GM12878 (cell line): Measurements from ENCODE around the gene PPIE. TPM values are rescaled to one million over a fixed set of nuclear protein-coding genes. Genes with fewer than 3 reads are reported as not detected.

Experiments
- ATAC-seq: fragments of 200-7000 bp; cut with Tn5 transposase; 3 replicates; pipeline ENCODE4 v1.9.1; 2020; ENCODE audit warnings: mild to moderate bottlenecking, moderate library complexity
- BruUV-seq: library from RNA; stranded (reverse); fragments of 400-500 nt; replicated peaks from 2 replicates; lab custom pipeline; 2021; lab: Mats Ljungman, UMichigan
- CTCF ChIA-PET: fragments of 300-600 bp; sonication (Branson Sonifier 250); formaldehyde crosslinking; extraction: SDS; loops from one replicate; lab custom pipeline; 2021; ENCODE audit warnings: inconsistent platforms; lab: Yijun Ruan, JAX
- POLR2A ChIA-PET: fragments of 350-600 bp; formaldehyde crosslinking; extraction: SDS; loops from one replicate; lab custom pipeline; 2021; ENCODE audit warnings: inconsistent platforms; lab: Charles Lee
- RAD21 ChIA-PET: fragments of 300-600 bp; sonication (Branson Sonifier 250); formaldehyde crosslinking; loops from one replicate; lab custom pipeline; 2023; ENCODE audit warnings: antibody characterized with exemption; ENCODE audit not compliant: unreplicated experiment; lab: Charles Lee
- SMC1A ChIA-PET: fragments of 300-600 bp; sonication (Branson Sonifier 250); formaldehyde crosslinking; loops from one replicate; lab custom pipeline; 2023; ENCODE audit not compliant: unreplicated experiment, uncharacterized antibody; lab: Charles Lee
- DNase-seq: peaks from one replicate; pipeline ENCODE4 v3.0.0-alpha.2; 2011; ENCODE audit warnings: low read depth, low spot score
- FAIRE-seq: peaks from 3 replicates; lab custom pipeline; 2011; peaks lifted over from hg19 to GRCh38; lab: Jason Lieb, UNC
- H2AFZ ChIP-seq: 2 replicates; pipeline ENCODE4 v1.6.0; 2011; ENCODE audit warnings: low read depth, low read length, control low read depth; ENCODE audit not compliant: control insufficient read depth
- H3K27ac ChIP-seq: 2 replicates; pipeline ENCODE4 v1.5.1; 2011; ENCODE audit warnings: control low read depth; ENCODE audit not compliant: control insufficient read depth, insufficient read depth
- H3K27me3 ChIP-seq, 2 experiments: replicated peaks in 1 of 2; 2 replicates each; pipeline versions ENCODE4 v1.6.0 to v1.6.1; 2011; ENCODE audit warnings: low read length in 1 of 2; ENCODE audit not compliant: control insufficient read depth in 2 of 2, insufficient read depth in 2 of 2
- H3K36me3 ChIP-seq, 2 experiments: 2 replicates each; pipeline ENCODE4 v1.5.1; 2011; ENCODE audit warnings: low read length in 1 of 2; ENCODE audit not compliant: control insufficient read depth in 2 of 2, insufficient read depth in 2 of 2
- H3K4me1 ChIP-seq: 2 replicates; pipeline ENCODE4 v1.6.1; 2011; ENCODE audit warnings: mild to moderate bottlenecking, low read length, moderate library complexity, mixed read lengths; ENCODE audit not compliant: control insufficient read depth, insufficient read depth
- H3K4me2 ChIP-seq: 2 replicates; pipeline ENCODE4 v1.6.0; 2011; ENCODE audit warnings: control low read depth; ENCODE audit not compliant: control insufficient read depth, insufficient read depth
- H3K4me3 ChIP-seq: fragments of 200-600 bp; sonication (generic); 2 replicates; pipeline ENCODE4 v1.5.1; 2016
- H3K79me2 ChIP-seq: 2 replicates; pipeline ENCODE4 v1.6.0; 2011; ENCODE audit warnings: low read length; ENCODE audit not compliant: control insufficient read depth, insufficient read depth
- H3K9ac ChIP-seq: 2 replicates; pipeline ENCODE4 v1.8.0; 2011; ENCODE audit warnings: low read length, control low read depth, mixed read lengths; ENCODE audit not compliant: control insufficient read depth, insufficient read depth
- H3K9me3 ChIP-seq: replicated peaks from 3 replicates; pipeline ENCODE4 v1.5.1; 2011; ENCODE audit warnings: mild to moderate bottlenecking, low read length; ENCODE audit not compliant: control insufficient read depth, insufficient read depth
- H4K20me1 ChIP-seq: 2 replicates; pipeline ENCODE4 v1.6.0; 2011; ENCODE audit not compliant: control insufficient read depth, insufficient read depth
- CBX5 ChIP-seq: sonication (generic); IDR thresholded peaks from 2 replicates; pipeline ENCODE4 v1.6.1; 2016; ENCODE audit warnings: low read depth, moderate library complexity, mild to moderate bottlenecking, inconsistent platforms
- IKZF1 ChIP-seq: fragments of 450-650 bp; conservative IDR thresholded peaks from 2 replicates; pipeline ENCODE4 v1.6.1; 2017; ENCODE audit warnings: antibody characterized with exemption, mild to moderate bottlenecking
- IRF4 ChIP-seq: IDR thresholded peaks from 2 replicates; pipeline ENCODE4 v1.6.1; 2011; ENCODE audit warnings: low read depth, low read length
- KAT2A ChIP-seq: conservative IDR thresholded peaks from 2 replicates; pipeline ENCODE4 v1.6.1; 2011; ENCODE audit warnings: low read depth, low read length; ENCODE audit not compliant: control insufficient read depth
- NFXL1 ChIP-seq: fragments of 450-650 bp; IDR thresholded peaks from 2 replicates; pipeline ENCODE4 v1.6.1; 2017; ENCODE audit warnings: antibody characterized with exemption, mild to moderate bottlenecking, borderline replicate concordance
- NR2C2 ChIP-seq: IDR thresholded peaks from 2 replicates; pipeline ENCODE4 v1.6.1; 2011; ENCODE audit warnings: borderline replicate concordance, low read depth; ENCODE audit not compliant: control insufficient read depth, insufficient read length
- PBX3 ChIP-seq: IDR thresholded peaks from 2 replicates; pipeline ENCODE4 v1.6.1; 2011; ENCODE audit warnings: mild to moderate bottlenecking, low read depth, low read length, moderate library complexity; ENCODE audit not compliant: insufficient replicate concordance
- POLR2AphosphoS5 ChIP-seq: IDR thresholded peaks from 2 replicates; pipeline ENCODE4 v1.6.1; 2011; ENCODE audit warnings: mild to moderate bottlenecking, low read length, inconsistent platforms
- RB1 ChIP-seq: fragments of 450-650 bp; formaldehyde crosslinking; IDR thresholded peaks from 2 replicates; pipeline ENCODE4 v1.6.1; 2017; ENCODE audit warnings: mild to moderate bottlenecking, borderline replicate concordance
- REST ChIP-seq: IDR thresholded peaks from 2 replicates; pipeline ENCODE4 v1.6.1; 2012; ENCODE audit warnings: mild to moderate bottlenecking, low read depth, low read length
- SIN3A ChIP-seq: IDR thresholded peaks from 2 replicates; pipeline ENCODE4 v1.6.1; 2012; ENCODE audit warnings: low read depth, low read length, improper control_type of control experiment
- SREBF1 ChIP-seq: IDR thresholded peaks from 2 replicates; pipeline ENCODE4 v1.6.1; 2012; ENCODE audit warnings: mild to moderate bottlenecking, low read length
- SUPT20H ChIP-seq: IDR thresholded peaks from 2 replicates; pipeline ENCODE4 v1.6.1; 2011; ENCODE audit warnings: low read depth, mild to moderate bottlenecking, low read length, moderate library complexity, borderline replicate concordance; ENCODE audit not compliant: control insufficient read depth
- TBL1XR1 ChIP-seq: IDR thresholded peaks from 2 replicates; pipeline ENCODE4 v1.6.1; 2012; ENCODE audit warnings: low read depth, low read length, improper control_type of control experiment
- YBX1 ChIP-seq: fragments of 450-650 bp; IDR thresholded peaks from 2 replicates; pipeline ENCODE4 v1.6.1; 2016; ENCODE audit warnings: antibody characterized with exemption
- YY1 ChIP-seq: IDR thresholded peaks from 2 replicates; pipeline ENCODE4 v1.6.1; 2011; ENCODE audit warnings: low read depth, mild to moderate bottlenecking, low read length
- ZBTB33 ChIP-seq: fragments of 450-650 bp; IDR thresholded peaks from 2 replicates; pipeline ENCODE4 v1.6.1; 2017; ENCODE audit warnings: mild to moderate bottlenecking
- ZNF24 ChIP-seq: fragments of 450-650 bp; IDR thresholded peaks from 2 replicates; pipeline ENCODE4 v1.6.1; 2017; ENCODE audit warnings: antibody characterized with exemption, mild to moderate bottlenecking
- WGBS: methylation state at CpG from one replicate; pipeline ENCODE4 v1.1.6; 2016; ENCODE audit warnings: low lambda C conversion rate; ENCODE audit not compliant: insufficient replicate concordance, insufficient coverage; ENCODE audit errors: missing lambda C conversion rate; 5-methylcytosine and 5-hydroxymethylcytosine counted together
- in situ Hi-C: fragments of 300-500 bp; cut with MboI; formaldehyde crosslinking; loops from 9 replicates; pipeline ENCODE4 v1.14.3; 2018; ENCODE audit warnings: mixed read lengths
- intact Hi-C: fragments of 100-400 bp; cut with micrococcal nuclease; formaldehyde crosslinking; loops from one replicate; pipeline ENCODE4 v1.14.2; 2022; ENCODE audit not compliant: unreplicated experiment
- polyA plus RNA-seq, 11 experiments: library from polyadenylated mRNA; depleted of rRNA in 4 of 11; unstranded in 6 of 11; stranded (reverse) in 5 of 11; fragments of >200 nt; fragmentation: Nextera tagmentation in 4 of 11; fragmentation: Illumina TruSeq in 1 of 11; extraction: Ambion mirVana in 4 of 11; extraction: Trizol in 1 of 11; gene quantifications; 1 replicate in 1 of 11; 2 replicates in 10 of 11; pipeline versions ENCODE4 v1.2.1 to v1.2.3, GENCODE V29; 2011 to 2016; ENCODE audit warnings: inconsistent platforms in 2 of 11, missing spikeins in 2 of 11, low read depth in 1 of 11
- total RNA-seq, 4 experiments: library from RNA; depleted of rRNA in 3 of 4; stranded (reverse); fragments of >200 nt in 3 of 4; fragmentation: Illumina TruSeq in 1 of 4; extraction: Trizol in 1 of 4; gene quantifications; 2 replicates each; pipeline versions ENCODE4 v1.2.1 to v1.2.3, GENCODE V29; 2013 to 2021

Gene PPIE
- total and polyA plus RNA-seq, 10 of the 15 experiments (the other 5 are each of a cell fraction or from before 2014, with no cell fraction given), result 36.6 to 163 (median 70.1) TPM

- ATAC-seq (peak; percentile 85), DNase-seq (no peak), FAIRE-seq (no peak)
- ChIA-PET RAD21 (interaction anchor here (0.6 to 3.4 kb wide), 7 partner anchors 11 to 405 kb away, joined by 3 to 9 read pairs (median 4); partner anchors contain the start of genes BMP8B and PPIE), POLR2A (interaction anchor here (1.5 kb wide), 1 partner anchor 9 kb away, joined by 3 read pairs; no protein-coding TSS in a partner anchor), CTCF (interaction anchor here (0.6 to 5.2 kb wide), 37 partner anchors 10 to 279 kb away, joined by 3 to 39 read pairs (median 4); partner anchors contain the start of genes NT5C1A and PPIE), SMC1A (interaction anchor here (0.6 to 2.4 kb wide), 12 partner anchors 16 to 194 kb away, joined by 3 to 5 read pairs (median 3); partner anchors contain the start of gene PPIE)
- H3K27ac ChIP-seq, result peak overlapping the region; percentile 53; the same call in 1 of the 2 replicates
- H3K9ac ChIP-seq, result no peak overlapping the region
- H3K79me2 ChIP-seq, result no peaks in the 10 kb centered on the region
- TSS peak; percentile 53 for BruUV-seq
- peak overlapping the region; percentile 81 for H2AFZ ChIP-seq
- no peaks in the 10 kb centered on the region for H3K27me3 ChIP-seq
- no peaks in the 10 kb centered on the region for H4K20me1 ChIP-seq
- H3K9me3 ChIP-seq, result no peaks in the 10 kb centered on the region
- in situ Hi-C loops, result no loop called here
- peaks cover 6% of the 10 kb centered on the region for H3K4me1 ChIP-seq
- peak overlapping the region; percentile 44; the same call in 1 of the 2 replicates for H3K4me2 ChIP-seq
- no peak overlapping the region for H3K4me3 ChIP-seq
- 1% methylated on average over 8 of the region's 8 CpGs for WGBS
- intact Hi-C loops, result loop anchor here (1.0 to 5.0 kb wide), 2 partner anchors 98 to 193 kb away; no protein-coding TSS in a partner anchor
- H3K36me3 ChIP-seq, result no peaks in the 10 kb centered on the region
- TF ChIP-seq YY1 (peak; percentile 42; the same call in 1 of the 2 replicates), NFXL1 (no peak), KAT2A (no peak), REST (no peak), ZBTB33 (no peak), RB1 (no peak), POLR2AphosphoS5 (no peak), SUPT20H (no peak), IRF4 (no peak), SIN3A (no peak), TBL1XR1 (0 out of 2 replicates have a peak, but pooled peaks have one; percentile 1), IKZF1 (peak; percentile 64), SREBF1 (no peak), ZNF24 (no peak), PBX3 (no peak), NR2C2 (no peak), CBX5 (no peak), YBX1 (no peak)
These were observed 61.2 kb downstream of the PPIE start for GRCh38 chr1:39799770-39800470.
